Spleen (tissue), 3 donors: ENCODE data around the gene COL5A1.

Experiments
- POLR2A ChIP-seq, 3 donors: fragments of 450-650 bp; IDR thresholded peaks; one replicate each; pipeline ENCODE4 v1.5.1; 2017; ENCODE audit warnings: antibody characterized with exemption in 3 of 3, mild to moderate bottlenecking in 1 of 3
- POLR2AphosphoS5 ChIP-seq, 3 donors: sonication (generic); formaldehyde crosslinking; IDR thresholded peaks; one replicate each; pipeline ENCODE4 v1.5.1; 2017; ENCODE audit warnings: antibody characterized with exemption in 3 of 3

GRCh38 chr9:134837529-134837928 lies 195.9 kb downstream of the COL5A1 start:
- no peak for TF ChIP-seq POLR2A (IDR thresholded peaks at IDR 0.05)
- no peak for TF ChIP-seq POLR2AphosphoS5 (IDR thresholded peaks at IDR 0.05)
